T-helper 1 cell (primary cell): ENCODE data around the gene P4HA1.
"Not testable (repeated sequence)": the region's sequence is repeated elsewhere in the genome, so short reads cannot be mapped to it uniquely, and the experiment has no call there.

Experiments
- DNase-seq, 5 donors: peaks; one replicate each; pipeline ENCODE4 v3.0.0-alpha.2; 2012 to 2020

Gene P4HA1

GRCh38 chr10:73042130-73042529, 54.5 kb downstream of the P4HA1 start:
- DNase-seq: no peak

DNA sequence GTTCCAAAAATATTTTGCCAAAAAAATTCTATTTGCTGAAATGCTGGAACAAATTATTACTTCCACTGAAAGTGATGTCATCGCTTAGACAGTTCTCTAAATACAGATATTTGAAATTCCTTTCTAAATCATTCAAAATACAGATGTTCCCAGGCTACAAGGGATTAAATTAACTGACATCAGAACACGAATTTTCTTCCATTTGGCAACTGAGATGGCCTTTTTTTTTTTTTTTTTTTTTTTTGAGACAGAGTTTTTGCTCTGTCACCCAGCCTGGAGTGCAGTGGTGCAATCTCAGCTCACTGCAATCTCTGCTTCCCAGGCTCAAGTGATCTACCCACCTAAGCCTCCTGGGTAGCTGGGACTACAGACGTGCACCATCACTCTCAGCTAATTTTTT, 57.0 kb downstream of the P4HA1 start:
- DNase-seq: no peak

DNA sequence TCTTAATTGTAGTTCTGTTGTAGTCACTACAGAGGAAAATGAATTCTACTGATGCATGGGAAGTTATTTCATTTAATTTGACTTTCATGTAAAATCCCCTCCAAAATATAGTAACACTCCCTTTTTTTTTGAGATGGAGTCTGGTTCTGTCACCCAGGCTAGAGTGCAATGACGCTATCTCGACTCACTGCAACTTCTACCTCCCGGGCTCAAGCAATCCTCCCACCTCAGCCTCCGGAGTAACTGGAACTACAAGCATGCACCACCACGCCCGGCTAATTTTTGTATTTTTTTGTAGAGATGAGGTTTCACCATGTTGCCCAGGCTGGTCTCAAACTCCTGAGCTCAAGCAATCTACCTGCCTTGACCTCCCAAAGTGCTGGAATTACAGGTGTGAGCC, 60.4 kb downstream of the P4HA1 start:
- not testable (repeated sequence) for DNase-seq

DNA sequence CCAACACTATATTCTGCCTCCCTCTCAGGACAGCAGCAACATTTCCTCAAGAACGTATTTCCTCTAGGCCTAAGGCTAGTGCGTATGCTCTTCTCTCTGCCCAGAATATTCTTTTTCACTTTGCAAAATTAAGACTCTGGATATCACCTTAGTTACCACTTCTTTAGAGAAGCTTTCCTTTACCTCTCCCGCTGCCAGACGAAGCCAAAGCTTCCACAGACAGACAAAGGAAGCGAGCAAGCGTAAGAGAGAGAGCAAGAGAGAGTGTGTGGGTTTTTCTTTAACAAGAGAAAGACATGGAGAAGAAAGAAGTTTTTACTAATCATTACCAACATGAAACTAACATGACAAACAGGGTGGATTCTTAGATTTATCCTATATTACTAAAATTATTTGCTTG, 64.1 kb downstream of the P4HA1 start:
- DNase-seq: no peak

DNA sequence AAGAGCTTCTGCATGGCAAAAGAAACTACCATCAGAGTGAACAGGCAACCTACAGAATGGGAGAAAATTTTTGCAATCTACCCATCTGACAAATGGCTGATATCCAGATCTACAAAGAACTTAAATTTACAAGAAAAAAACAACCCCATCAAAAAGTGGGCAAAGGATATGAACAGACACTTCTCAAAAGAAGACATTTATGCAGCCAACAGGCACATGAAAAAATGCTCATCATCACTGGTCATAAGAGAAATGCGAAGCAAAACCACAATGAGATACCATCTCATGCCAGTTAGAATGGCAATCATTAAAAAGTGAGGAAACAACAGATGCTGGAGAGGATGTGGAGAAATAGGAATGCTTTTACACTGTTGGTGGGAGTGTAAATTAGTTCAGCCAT, 70.0 kb downstream of the P4HA1 start:
- DNase-seq: not testable (repeated sequence)

DNA sequence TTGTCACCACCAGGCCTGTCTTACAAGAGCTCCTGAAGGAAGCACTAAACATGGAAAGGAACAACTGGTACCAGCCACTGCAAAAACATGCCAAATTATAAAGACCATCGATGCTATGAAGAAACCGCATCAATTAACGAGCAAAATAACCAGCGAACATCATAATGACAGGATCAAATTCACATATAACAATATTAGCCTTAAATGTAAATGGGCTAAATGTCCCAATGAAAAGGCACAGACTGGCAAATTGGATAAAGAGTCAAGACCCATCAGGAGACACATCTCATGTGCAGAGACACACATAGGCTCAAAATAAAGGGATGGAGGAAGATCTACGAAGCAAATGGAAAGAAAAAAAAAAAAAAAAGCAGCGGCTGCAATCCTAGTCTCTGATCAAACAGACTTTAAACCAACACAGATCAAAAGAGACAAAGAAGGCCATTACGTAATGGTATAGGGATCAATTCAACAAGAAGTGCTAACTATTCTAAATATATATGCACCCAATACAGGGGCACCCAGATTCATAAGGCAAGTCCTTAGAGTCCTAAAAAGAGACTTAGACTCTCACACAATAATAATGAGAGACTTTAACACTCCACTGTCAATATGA, 73.1 kb downstream of the P4HA1 start:
- DNase-seq: not testable (repeated sequence)

- DNase-seq: not testable (repeated sequence)
These were observed 73.7 kb downstream of the P4HA1 start for GRCh38 chr10:73022961-73023360.

- DNase-seq: not testable (repeated sequence)
These were observed 75.0 kb downstream of the P4HA1 start for GRCh38 chr10:73021538-73022164.

GRCh38 chr10:73021050-73021449, 75.6 kb downstream of the P4HA1 start:
- no peak for DNase-seq

DNA sequence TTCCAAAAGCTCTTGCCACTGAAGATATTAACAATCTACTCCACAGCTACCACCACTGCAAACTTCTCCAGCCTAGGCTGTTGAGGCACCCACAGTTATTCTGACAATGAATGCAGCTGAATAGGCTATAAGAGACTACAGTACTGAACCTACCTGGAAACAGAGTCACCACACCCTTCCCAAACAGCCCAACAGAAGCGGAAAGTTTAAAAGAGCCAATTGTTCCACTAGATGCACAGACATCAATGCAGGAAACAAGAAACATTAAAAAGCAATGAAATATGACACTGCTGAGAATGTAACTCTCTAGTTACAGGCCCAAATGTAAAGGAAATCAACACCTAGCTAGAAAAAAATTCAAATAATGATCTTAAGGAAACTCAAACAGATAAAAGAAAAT, 77.6 kb downstream of the P4HA1 start:
- DNase-seq: no peak

DNA sequence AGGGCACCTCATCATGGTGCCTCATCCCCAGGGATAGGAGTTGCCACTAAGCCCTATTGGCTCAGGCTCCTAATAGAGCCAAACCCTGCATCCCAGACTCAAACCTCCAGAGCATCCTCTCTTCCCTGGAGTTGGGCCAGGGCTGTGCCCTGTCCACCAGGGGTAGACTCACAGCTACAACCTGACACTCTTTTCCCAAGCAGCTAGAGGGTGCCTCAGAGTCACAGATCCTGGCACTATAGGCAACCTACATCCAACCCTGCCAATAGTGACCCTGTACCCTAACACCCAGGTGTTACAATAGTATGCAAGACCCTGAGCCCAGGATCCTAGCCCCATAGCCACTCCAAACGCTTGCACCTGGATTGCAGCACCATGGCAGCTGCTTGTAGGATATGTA, 78.0 kb downstream of the P4HA1 start:
- no peak for DNase-seq

DNA sequence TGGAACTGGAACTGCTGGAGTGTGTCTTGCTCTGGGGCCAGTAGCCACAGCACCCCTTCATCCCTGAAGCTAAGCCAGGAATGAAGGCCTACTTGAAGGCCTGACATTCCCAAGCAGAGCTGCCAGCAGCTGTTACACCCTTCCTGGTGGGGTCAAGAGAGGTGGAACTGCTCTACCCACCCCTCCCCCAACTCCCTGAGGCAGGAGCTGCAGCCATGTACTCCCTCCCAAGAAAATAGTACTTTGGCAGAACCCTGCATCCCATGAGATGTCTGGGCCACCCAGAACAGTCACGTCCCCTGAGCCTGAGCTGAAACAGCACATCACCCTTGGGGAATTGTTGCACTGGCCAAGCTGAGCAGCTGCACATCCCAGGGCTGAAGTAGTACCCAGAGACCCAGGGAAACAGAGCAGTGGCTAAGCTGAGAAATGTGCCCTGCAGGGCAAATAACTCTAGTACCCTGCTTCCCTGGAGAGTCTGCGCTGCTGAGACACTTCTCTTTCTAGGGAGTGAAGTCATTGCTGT, 78.6 kb downstream of the P4HA1 start:
- no peak for DNase-seq

DNA sequence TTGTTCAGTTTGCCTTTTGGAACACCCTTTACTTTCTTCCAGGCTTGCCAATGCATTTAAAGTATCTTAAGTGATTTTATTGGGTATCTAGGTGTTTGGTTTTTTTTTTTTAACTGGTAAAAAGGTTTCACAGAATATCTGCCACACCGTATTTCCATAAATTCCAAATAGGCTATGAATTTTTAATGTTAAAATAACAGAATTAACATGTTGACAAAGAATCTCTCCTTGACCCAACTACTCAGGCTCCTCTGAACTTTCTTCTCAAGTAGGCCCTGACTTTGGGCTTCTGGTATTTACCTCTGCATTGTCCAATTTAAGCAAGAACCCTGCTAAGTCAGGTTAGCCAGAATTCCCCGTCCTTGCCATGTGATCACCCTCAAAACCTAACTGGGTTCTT, 80.9 kb downstream of the P4HA1 start:
- no peak for DNase-seq

GRCh38 chr10:73003822-73004221, 92.8 kb downstream of the P4HA1 start:
- no peak for DNase-seq

GRCh38 chr10:73000973-73001372, 95.7 kb downstream of the P4HA1 start:
- DNase-seq: no peak

DNA sequence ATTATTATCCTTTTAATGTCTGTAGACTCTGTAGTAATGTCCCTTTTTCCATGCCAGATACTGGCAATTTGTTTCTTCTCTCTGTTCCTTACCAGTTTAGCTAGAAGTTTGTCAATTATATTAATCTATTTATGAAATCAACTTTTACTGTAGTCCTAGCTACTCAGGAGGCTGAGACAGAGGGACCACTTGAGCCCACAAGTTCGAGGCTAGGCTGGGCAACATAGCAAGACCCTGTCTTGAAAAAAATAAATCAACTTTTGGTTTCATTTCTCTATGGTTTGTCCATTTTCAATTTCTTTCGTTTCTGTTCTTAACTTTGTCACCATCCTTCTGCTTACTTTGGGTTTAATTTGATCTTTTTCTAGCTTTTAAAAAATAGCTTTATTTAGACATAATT, 99.6 kb downstream of the P4HA1 start:
- DNase-seq: no peak

GRCh38 chr10:72995459-72995858, 101.2 kb downstream of the P4HA1 start:
- not testable (repeated sequence) for DNase-seq

- not testable (repeated sequence) for DNase-seq
These were observed 106.9 kb downstream of the P4HA1 start for GRCh38 chr10:72989771-72990170.

DNA sequence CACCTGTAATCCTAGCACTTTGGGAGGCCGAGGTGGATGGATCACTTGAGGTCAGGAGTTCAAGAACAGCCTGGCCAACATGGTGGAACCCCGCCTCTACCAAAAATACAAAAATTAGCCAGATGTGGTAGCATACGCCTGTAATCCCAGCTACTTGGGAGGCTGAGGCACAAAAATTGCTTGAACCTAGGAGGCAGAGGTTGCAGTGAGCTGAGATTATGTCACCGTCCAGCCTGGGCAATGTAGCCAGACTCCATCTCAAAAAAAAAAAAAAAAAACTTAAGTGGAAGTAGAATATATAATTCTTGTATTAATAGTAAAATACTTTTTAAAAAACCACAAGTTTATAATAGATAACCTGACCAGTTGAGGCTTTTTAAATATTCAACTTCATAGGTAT, 112.0 kb downstream of the P4HA1 start:
- not testable (repeated sequence) for DNase-seq

DNA sequence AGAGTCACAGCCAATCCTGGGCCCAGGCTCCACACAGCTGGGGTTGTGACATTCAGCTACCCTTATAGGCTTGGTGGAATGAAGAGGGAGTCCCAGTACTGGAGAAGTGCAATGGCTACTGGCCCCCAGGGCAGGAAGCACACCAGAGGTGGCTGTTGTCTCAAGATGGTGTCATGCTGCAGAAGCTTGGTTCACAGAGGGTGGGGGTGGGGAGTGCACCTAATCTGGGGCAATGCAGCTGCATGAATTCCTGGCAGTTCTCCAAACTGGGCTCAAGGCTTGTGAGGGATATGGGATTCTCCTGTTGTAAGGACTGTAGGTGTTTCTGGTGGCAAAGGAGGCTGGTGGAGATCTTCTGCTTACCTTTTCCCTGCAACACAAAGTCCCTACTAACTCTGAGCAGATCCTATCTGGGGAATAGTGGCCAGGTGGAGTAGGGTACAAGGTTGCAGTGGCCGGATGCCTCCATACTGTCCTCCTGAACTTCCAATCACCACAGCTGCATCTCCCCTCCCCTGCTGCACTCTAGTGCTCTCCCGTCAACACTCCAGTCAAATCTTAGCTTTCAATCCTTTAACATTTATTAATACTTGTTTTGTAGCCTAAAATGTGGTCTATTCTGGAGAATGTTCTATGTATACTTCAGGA, 114.7 kb downstream of the P4HA1 start:
- DNase-seq: no peak

DNA sequence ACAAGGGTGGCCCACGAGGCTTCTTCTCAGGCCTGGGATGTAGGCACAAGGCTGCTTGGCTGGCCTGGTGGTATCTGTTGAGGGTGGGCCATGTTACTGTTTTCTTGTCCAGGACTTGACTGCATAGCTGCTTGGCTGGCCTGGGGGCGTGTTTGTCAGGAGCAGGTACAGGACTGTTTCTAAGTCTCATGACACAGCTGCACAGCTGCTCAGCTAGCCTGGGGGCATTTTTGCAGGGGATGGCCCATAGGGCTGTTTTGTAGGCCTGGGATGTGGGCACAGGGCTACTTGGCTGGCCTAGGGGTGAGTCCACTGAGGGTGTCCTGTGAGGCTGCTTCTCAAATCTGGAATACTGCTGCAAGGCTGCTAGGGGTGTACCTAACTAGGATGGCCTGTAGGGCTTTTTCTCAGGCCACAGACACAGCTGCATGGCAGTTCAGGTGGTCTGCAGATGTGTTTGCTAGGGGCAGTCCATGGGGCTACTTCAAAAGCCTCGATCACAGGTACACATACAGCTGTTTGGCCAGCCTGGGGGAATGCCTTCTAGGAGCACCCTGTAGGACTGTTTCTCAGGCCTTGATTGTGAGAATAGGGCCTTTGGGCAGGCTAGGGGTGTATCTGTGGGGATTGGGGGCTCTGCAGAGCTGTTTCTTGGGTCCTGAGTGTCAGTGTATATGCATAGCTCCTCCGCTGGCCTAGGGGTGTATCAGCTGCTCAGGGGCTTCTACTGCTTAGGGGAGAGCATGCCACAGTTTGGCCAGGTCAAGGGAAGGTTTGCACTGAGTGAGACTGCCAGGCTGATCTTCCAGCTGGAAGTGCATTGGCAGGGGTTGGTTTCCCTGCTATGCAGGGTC, 115.4 kb downstream of the P4HA1 start:
- no peak for DNase-seq

DNA sequence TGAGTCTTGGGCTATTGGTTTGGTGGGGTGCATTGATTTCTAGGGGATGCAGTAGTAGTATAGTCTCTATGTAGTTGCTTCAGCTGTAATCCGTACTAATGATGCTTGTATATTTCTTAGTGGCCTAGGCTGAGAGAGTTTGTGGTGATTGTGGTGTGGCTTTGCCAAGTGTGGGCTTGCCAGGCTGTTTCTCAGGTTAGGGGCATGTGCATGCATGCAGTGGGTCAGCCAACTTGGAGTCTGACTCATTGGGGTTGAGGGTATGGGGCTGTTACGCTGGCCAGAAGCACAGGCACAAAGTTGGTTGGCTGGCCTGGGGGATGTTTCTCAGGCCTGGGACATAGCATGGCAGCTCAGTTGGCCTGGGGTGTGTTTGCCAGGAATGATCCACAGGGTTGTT, 116.3 kb downstream of the P4HA1 start:
- no peak for DNase-seq

GRCh38 chr10:72979709-72980108, 117.0 kb downstream of the P4HA1 start:
- no peak for DNase-seq
